22Rv1 (cell line): Measurements from ENCODE around the gene DCUN1D2.

Source experiments
- H3K27ac ChIP-seq: fragments of 450-650 bp; 2 replicates; pipeline ENCODE4 v1.5.1; 2017
- CTCF ChIP-seq: fragments of 450-650 bp; IDR thresholded peaks from 2 replicates; pipeline ENCODE4 v1.5.1; 2017; ENCODE audit warnings: mild to moderate bottlenecking
- ZFX ChIP-seq: fragments of 450-650 bp; IDR thresholded peaks from 2 replicates; pipeline ENCODE4 v1.6.1; 2017; ENCODE audit warnings: antibody characterized with exemption, borderline replicate concordance

Gene DCUN1D2

GRCh38 chr13:113514847-113515246 is 24.3 kb upstream of the DCUN1D2 start:
- no peak overlapping the region for H3K27ac ChIP-seq
- TF ChIP-seq ZFX, result no peak
- no peak for TF ChIP-seq CTCF

DNA sequence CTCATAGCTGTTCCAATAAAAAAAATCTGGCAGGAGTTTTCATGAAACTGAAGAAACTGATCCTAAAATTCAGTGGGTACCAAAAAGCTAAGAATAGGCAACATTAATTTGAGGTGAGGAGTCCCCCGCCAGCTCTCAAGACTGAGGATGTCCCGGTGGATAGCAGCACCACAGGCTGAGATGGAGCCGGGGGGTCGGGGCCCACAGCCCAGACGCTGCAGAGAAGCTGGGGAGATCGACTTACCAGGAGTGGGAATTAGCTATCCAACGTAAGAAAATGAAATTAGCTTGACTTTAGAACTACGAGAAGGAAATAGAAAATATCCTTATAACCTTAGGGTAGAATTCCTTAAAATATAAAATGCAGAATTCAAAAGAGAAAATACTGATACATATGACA is 23.2 kb upstream of the DCUN1D2 start:
- no peak for TF ChIP-seq ZFX
- no peak for TF ChIP-seq CTCF
- H3K27ac ChIP-seq, result no peak overlapping the region

DNA sequence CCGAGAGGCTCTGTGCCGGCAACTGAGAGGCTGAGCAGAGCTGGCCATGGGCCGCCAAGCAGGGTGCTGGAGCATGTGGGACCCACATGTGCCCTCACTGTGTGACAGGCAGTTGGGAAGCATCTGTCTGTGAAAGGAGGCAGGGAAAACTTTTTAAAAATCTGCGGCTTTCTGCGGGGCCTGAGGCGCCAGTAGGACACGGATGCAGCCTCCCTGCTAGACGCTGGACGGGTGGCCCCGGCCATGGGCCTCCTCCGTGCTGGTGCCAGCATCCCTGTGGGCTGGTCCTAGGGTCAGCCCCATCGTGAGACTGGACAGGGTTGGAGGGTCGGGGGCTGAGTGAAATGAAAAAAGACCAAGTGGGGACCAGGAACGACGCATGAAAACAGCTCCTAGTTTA is 20.9 kb upstream of the DCUN1D2 start:
- no peak overlapping the region for H3K27ac ChIP-seq
- TF ChIP-seq ZFX, result no peak
- TF ChIP-seq CTCF, result no peak

DNA sequence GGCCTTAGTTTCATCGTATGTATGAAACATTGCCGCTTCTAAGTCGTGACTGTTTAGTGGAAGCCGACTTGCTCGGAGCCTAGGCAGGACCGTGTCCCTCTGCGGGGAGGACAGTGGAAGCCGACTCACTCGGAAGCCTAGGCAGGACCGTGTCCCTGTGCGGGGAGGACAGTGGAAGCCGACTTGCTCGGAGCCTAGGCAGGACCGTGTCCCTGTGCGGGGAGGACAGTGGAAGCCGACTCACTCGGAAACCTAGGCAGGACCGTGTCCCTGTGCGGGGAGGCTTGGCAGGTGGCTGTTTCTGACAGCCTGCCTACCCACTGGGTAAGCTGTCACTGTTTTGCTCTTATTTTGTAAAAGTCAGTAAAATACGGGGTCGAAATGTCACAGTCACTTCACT is 20.4 kb upstream of the DCUN1D2 start:
- TF ChIP-seq CTCF, result no peak
- TF ChIP-seq ZFX, result no peak
- H3K27ac ChIP-seq, result no peak overlapping the region

DNA sequence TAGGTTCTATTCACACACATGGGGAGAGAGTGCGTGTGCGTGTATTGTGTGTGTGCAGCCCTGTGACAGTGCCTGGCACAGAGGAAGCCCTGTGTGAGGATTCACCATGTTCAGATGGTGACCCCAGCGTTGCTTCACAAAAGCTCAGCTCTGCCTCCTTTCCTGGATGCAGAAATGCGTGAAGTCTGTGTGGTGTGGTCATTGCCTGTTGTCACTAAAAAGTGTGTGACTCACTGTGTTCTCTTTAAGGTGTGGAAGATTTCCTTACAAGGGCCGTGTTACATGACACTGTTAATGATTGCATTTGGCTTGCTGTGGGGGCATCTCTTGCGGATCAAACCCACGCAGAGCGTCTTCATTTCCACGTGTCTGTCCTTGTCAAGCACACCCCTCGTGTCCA is 19.5 kb upstream of the DCUN1D2 start:
- TF ChIP-seq CTCF (no peak), ZFX (no peak)
- no peak overlapping the region for H3K27ac ChIP-seq

DNA sequence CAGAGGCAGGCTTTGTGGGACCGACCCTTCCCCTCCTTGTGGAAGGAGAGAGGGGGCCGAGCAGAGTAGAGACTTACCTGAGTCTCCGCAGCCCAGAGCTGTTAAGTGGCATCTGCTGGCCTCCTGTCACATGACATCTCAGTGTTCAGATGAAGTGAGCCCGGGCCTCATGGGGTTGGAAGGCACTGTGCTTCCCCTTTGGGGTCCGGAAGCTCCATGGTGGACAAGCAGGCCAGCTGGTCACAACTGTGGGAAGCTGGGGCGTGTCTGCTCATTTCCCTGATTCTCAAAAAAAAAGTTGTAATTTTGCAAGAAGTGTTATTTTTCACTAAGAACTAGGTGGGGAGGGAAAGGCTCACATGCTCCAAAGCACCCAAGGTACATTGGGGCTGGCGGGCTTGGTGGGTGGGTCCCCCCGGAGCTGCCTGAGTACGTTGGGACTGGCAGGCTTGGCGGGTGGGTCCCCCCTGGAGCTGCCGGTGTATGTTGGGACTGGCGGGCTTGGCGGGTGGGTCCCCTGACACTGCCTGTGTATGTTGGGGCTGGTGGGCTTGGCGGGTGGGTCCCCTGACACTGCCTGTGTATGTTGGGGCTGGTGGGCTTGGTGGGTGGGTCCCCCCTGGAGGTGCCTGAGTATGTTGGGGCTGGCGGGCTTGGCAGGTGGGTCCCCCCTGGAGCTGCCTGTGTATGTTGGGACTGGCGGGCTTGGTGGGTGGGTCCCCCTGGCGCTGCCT is 18.2 kb upstream of the DCUN1D2 start:
- TF ChIP-seq CTCF (no peak), ZFX (no peak)
- no peak overlapping the region for H3K27ac ChIP-seq

GRCh38 chr13:113507505-113508345 is 17.2 kb upstream of the DCUN1D2 start:
- H3K27ac ChIP-seq, result no peak overlapping the region
- TF ChIP-seq ZFX, result no peak
- no peak for TF ChIP-seq CTCF
